Suprapubic skin (tissue), 3 donors: Measurements from ENCODE around the gene PPP1R13B.

Experiments used
- EP300 ChIP-seq: sonication (generic); formaldehyde crosslinking; IDR thresholded peaks from one replicate; pipeline ENCODE4 v1.6.1; 2017; ENCODE audit warnings: antibody characterized with exemption
- TF ChIP-seq, protein P1 (sequence below), 2 donors: fragments of 200-600 bp in 1 of 2; fragments of 450-650 bp in 1 of 2; sonication (generic) in 1 of 2; IDR thresholded peaks; one replicate each; pipeline ENCODE4 v1.5.1; 2016 to 2019; ENCODE audit warnings: antibody characterized with exemption in 2 of 2, mild to moderate bottlenecking in 1 of 2, moderate library complexity in 1 of 2

DNA sequence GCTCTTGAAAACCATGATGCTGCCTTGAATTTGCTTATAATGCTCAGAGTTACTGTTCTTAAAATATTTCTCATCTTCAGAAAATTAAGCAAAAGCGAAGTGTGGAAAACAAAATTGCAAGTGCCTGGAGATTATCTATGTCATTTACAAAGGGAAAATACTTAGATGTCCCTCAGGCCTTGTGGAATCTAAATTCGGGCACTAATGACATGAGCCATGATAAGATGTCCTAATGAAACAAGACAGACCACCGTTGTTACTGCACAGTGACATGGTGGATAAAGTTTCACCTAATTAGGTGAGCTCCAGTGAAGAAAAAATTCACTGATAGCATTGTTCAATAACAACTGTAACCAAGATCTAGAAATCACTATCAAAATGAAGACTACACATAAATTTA, 30.4 kb downstream of the PPP1R13B start:
- TF ChIP-seq, protein P1, sequence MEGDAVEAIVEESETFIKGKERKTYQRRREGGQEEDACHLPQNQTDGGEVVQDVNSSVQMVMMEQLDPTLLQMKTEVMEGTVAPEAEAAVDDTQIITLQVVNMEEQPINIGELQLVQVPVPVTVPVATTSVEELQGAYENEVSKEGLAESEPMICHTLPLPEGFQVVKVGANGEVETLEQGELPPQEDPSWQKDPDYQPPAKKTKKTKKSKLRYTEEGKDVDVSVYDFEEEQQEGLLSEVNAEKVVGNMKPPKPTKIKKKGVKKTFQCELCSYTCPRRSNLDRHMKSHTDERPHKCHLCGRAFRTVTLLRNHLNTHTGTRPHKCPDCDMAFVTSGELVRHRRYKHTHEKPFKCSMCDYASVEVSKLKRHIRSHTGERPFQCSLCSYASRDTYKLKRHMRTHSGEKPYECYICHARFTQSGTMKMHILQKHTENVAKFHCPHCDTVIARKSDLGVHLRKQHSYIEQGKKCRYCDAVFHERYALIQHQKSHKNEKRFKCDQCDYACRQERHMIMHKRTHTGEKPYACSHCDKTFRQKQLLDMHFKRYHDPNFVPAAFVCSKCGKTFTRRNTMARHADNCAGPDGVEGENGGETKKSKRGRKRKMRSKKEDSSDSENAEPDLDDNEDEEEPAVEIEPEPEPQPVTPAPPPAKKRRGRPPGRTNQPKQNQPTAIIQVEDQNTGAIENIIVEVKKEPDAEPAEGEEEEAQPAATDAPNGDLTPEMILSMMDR (IDR thresholded peaks at IDR 0.05), result no peak
- TF ChIP-seq EP300, result no peak
